AG10803 (cell line): Measurements from ENCODE around the gene CYLD.

Experiments used
- DNase-seq: peaks from one replicate; pipeline ENCODE4 v3.0.0; 2010; ENCODE audit warnings: low read depth
- H3K4me3 ChIP-seq: 2 replicates; pipeline ENCODE4 v1.5.1; 2011; ENCODE audit warnings: mild to moderate bottlenecking, low read length, control low read depth
- CTCF ChIP-seq: conservative IDR thresholded peaks from 2 replicates; pipeline ENCODE4 v1.5.1; 2011; ENCODE audit warnings: mild to moderate bottlenecking, low read length, control low read depth, inconsistent platforms

CYLD gene

GRCh38 chr16:50696575-50697420 is 45.1 kb upstream of the CYLD start:
- no peak for TF ChIP-seq CTCF
- peak; percentile 73 for DNase-seq
- no peak overlapping the region for H3K4me3 ChIP-seq

GRCh38 chr16:50697421-50697715 is 44.5 kb upstream of the CYLD start:
- H3K4me3 ChIP-seq: no peak overlapping the region
- no peak for DNase-seq
- TF ChIP-seq CTCF: no peak

- no peak for TF ChIP-seq CTCF
- peak; percentile 33 for DNase-seq
- H3K4me3 ChIP-seq: peak overlapping the region; percentile 55
Observed at GRCh38 chr16:50697881-50698767, 43.8 kb upstream of the CYLD start.

GRCh38 chr16:50699326-50700159 is 42.3 kb upstream of the CYLD start:
- DNase-seq: peak; percentile 65
- no peak overlapping the region for H3K4me3 ChIP-seq
- no peak for TF ChIP-seq CTCF

GRCh38 chr16:50702725-50703124 is 39.2 kb upstream of the CYLD start:
- no peak for DNase-seq
- TF ChIP-seq CTCF: no peak
- H3K4me3 ChIP-seq: no peak overlapping the region

GRCh38 chr16:50704245-50704644 is 37.6 kb upstream of the CYLD start:
- DNase-seq: no peak
- no peak for TF ChIP-seq CTCF
- H3K4me3 ChIP-seq: no peak overlapping the region
